Fibroblast of skin of back (primary cell): ENCODE measurements around the gene ZFY.
A peak's percentile ranks its signal among the peaks of the same experiment; 100 is the strongest.
"Not testable (repeated sequence)": the region's sequence is repeated elsewhere in the genome, so short reads cannot be mapped to it uniquely, and the experiment has no call there.

Experiments used
- DNase-seq: peaks from one replicate; pipeline ENCODE4 v3.0.0-alpha.2; 2013

ZFY gene

GRCh38 chrY:2973110-2973751 lies 38.0 kb downstream of the ZFY start:
- DNase-seq, result no peak

- DNase-seq, result no peak
Observed at GRCh38 chrY:2979283-2979682, 44.1 kb downstream of the ZFY start.

GRCh38 chrY:2984491-2984890 lies 49.3 kb downstream of the ZFY start:
- no peak for DNase-seq

GRCh38 chrY:2987178-2987577 lies 52.0 kb downstream of the ZFY start:
- DNase-seq, result not testable (repeated sequence)

GRCh38 chrY:2997369-2997768 lies 62.2 kb downstream of the ZFY start:
- DNase-seq, result not testable (repeated sequence)

GRCh38 chrY:3002190-3002589 lies 67.0 kb downstream of the ZFY start:
- no peak for DNase-seq

- no peak for DNase-seq
Observed at GRCh38 chrY:3002680-3003515, 67.7 kb downstream of the ZFY start.

- DNase-seq, result no peak
Observed at GRCh38 chrY:3003516-3003830, 68.3 kb downstream of the ZFY start.

- DNase-seq, result peak; percentile 1
Observed at GRCh38 chrY:3003846-3004245, 68.7 kb downstream of the ZFY start.

- DNase-seq, result not testable (repeated sequence)
Observed at GRCh38 chrY:3006031-3006430, 70.8 kb downstream of the ZFY start.

GRCh38 chrY:3007967-3008366 lies 72.8 kb downstream of the ZFY start:
- no peak for DNase-seq

GRCh38 chrY:3012226-3012625 lies 77.0 kb downstream of the ZFY start:
- no peak for DNase-seq

- no peak for DNase-seq
Observed at GRCh38 chrY:3016594-3016993, 81.4 kb downstream of the ZFY start.

- no peak for DNase-seq
Observed at GRCh38 chrY:3018546-3018945, 83.4 kb downstream of the ZFY start.

GRCh38 chrY:3019584-3019983 lies 84.4 kb downstream of the ZFY start:
- no peak for DNase-seq

- DNase-seq, result no peak
Observed at GRCh38 chrY:3021176-3021575, 86.0 kb downstream of the ZFY start.

- DNase-seq, result no peak
Observed at GRCh38 chrY:3023606-3024005, 88.4 kb downstream of the ZFY start.

- no peak for DNase-seq
Observed at GRCh38 chrY:3025357-3025756, 90.2 kb downstream of the ZFY start.
